KOPT-K1 (cell line): Measurements from ENCODE around the gene PYGM.

Experiments used
- H3K27ac ChIP-seq: fragments of 200-600 bp; sonication (generic); 2 replicates; pipeline ENCODE4 v1.5.1; 2016; ENCODE audit warnings: antibody characterized with exemption, mild to moderate bottlenecking, low read depth, low read length; ENCODE audit not compliant: poor library complexity, severe bottlenecking
- H3K36me3 ChIP-seq: fragments of 200-600 bp; sonication (generic); 2 replicates; pipeline ENCODE4 v1.5.1; 2017; ENCODE audit warnings: antibody characterized with exemption, mild to moderate bottlenecking, low read length, moderate library complexity; ENCODE audit not compliant: insufficient read depth
- H3K9me3 ChIP-seq: fragments of 200-600 bp; sonication (generic); 2 replicates; pipeline ENCODE4 v1.5.1; 2017; ENCODE audit warnings: antibody characterized with exemption, low read length, mild to moderate bottlenecking; ENCODE audit not compliant: insufficient read depth, poor library complexity, severe bottlenecking

Gene PYGM

DNA sequence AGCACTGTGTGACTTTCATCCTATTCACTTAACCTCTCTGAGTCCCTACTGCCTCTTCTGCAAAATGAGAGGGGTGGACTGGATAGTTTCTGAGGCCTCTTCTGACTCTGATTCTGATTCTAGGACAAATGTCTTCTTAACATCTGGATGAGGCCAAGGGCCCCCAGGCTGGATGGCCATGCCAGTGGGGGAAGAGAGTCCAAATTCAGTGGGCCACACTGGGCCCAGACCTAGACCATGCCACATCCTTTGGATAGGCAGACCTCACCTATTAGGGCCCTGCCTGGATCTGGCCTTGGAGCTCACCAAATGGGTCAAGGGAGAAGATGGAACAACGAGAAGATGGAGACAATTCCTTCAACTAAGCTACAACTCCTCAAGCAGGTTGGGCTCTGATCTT is 61.3 kb downstream of the PYGM start:
- H3K9me3 ChIP-seq: no peaks in the 10 kb centered on the region
- H3K36me3 ChIP-seq: no peaks in the 10 kb centered on the region
- H3K27ac ChIP-seq: no peak overlapping the region

DNA sequence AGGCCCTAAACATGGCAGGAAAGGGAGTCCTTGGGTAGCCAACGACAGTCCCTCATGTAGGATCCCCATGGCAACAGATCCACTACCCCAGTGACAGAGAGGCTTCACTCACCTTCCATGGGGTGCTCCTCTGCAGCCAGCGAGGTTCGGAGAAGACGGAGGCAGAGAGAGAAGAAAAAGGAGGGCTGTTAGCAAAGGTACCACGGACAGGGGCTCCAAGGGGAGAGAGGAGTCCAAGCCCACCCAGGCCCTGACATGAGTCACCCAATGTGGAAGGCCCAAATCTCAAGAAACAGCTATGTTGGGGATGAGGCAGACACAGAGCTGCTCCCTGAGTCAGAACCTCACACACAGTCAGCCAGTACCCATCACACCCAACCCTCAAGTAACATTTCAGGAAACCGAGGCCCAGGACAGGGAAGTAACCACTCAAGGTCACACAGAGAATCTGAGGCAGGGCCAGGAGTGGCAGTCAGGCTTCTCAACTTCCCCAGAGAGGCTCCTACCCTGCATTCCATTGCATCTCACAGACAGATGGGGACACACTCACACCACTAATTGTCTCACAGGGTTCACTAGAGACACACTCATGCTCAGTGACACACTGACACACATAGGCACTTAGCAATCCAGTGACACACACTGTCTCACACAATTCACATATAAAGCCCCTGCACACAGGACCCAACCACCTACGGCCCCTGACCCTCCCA is 62.0 kb downstream of the PYGM start:
- Histone ChIP-seq H3K27ac (no peak overlapping the region), H3K9me3 (no peaks in the 10 kb centered on the region), H3K36me3 (no peaks in the 10 kb centered on the region)
